DOHH2 (cell line): ENCODE measurements around the gene EML6.

Experiments used
- EZH2phosphoT487 ChIP-seq: fragments of 200-600 bp; sonication (generic); IDR thresholded peaks from 2 replicates; pipeline ENCODE4 v1.6.1; 2017; ENCODE audit warnings: borderline replicate concordance, mild to moderate bottlenecking, antibody characterized with exemption, low read length, moderate library complexity, mixed read lengths
- TF ChIP-seq, protein P1 (sequence below): fragments of 200-600 bp; sonication (generic); IDR thresholded peaks from one replicate; pipeline ENCODE4 v1.5.1; 2014; ENCODE audit warnings: antibody characterized with exemption, mild to moderate bottlenecking, low read depth, low read length; ENCODE audit not compliant: poor library complexity, severe bottlenecking

GRCh38 chr2:54977149-54977548 is 253.7 kb downstream of the EML6 start:
- TF ChIP-seq, protein P1, sequence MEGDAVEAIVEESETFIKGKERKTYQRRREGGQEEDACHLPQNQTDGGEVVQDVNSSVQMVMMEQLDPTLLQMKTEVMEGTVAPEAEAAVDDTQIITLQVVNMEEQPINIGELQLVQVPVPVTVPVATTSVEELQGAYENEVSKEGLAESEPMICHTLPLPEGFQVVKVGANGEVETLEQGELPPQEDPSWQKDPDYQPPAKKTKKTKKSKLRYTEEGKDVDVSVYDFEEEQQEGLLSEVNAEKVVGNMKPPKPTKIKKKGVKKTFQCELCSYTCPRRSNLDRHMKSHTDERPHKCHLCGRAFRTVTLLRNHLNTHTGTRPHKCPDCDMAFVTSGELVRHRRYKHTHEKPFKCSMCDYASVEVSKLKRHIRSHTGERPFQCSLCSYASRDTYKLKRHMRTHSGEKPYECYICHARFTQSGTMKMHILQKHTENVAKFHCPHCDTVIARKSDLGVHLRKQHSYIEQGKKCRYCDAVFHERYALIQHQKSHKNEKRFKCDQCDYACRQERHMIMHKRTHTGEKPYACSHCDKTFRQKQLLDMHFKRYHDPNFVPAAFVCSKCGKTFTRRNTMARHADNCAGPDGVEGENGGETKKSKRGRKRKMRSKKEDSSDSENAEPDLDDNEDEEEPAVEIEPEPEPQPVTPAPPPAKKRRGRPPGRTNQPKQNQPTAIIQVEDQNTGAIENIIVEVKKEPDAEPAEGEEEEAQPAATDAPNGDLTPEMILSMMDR = no peak
- TF ChIP-seq EZH2phosphoT487 = no peak
